K562 (cell line): Measurements from ENCODE around the gene CCNY. TPM values are rescaled to one million over a fixed set of nuclear protein-coding genes. Genes with fewer than 3 reads are reported as not detected.

Source experiments
- ARHGAP35 ChIP-seq: fragments of 450-650 bp; IDR thresholded peaks from 2 replicates; pipeline ENCODE4 v1.6.1; 2018; ENCODE audit not compliant: partially characterized antibody
- BCL6 ChIP-seq: fragments of 250-450 bp; sonication (Bioruptor Pico); IDR thresholded peaks from 2 replicates; pipeline ENCODE4 v1.4.0; 2020
- HDGF ChIP-seq: fragments of 450-650 bp; IDR thresholded peaks from 2 replicates; pipeline ENCODE4 v1.6.1; 2016
- LEF1 ChIP-seq: fragments of 450-650 bp; IDR thresholded peaks from 2 replicates; pipeline ENCODE4 v1.6.1; 2016; ENCODE audit warnings: mild to moderate bottlenecking
- MAFG ChIP-seq: fragments of 450-650 bp; conservative IDR thresholded peaks from 2 replicates; pipeline ENCODE4 v1.6.1; 2016; ENCODE audit warnings: missing genetic modification characterization, missing compliant biosample characterization
- NCOA6 ChIP-seq: fragments of 450-650 bp; IDR thresholded peaks from 2 replicates; pipeline ENCODE4 v1.6.1; 2017; ENCODE audit warnings: mild to moderate bottlenecking
- PBX2 ChIP-seq, 2 experiments: IDR thresholded peaks in 1 of 2; conservative IDR thresholded peaks in 1 of 2; 2 replicates each; pipeline ENCODE4 v1.6.1; 2016; ENCODE audit warnings: low read depth in 2 of 2, mild to moderate bottlenecking in 1 of 2, missing compliant biosample characterization in 1 of 2, missing genetic modification characterization in 1 of 2, moderate library complexity in 1 of 2
- PURB ChIP-seq: sonication (generic); formaldehyde crosslinking; IDR thresholded peaks from 2 replicates; pipeline ENCODE4 v1.9.0; 2021; ENCODE audit warnings: low read depth, mild to moderate bottlenecking, missing genetic modification reagents
- RBBP5 ChIP-seq: fragments of 200-600 bp; sonication (generic); IDR thresholded peaks from 2 replicates; pipeline ENCODE4 v1.6.1; 2012; ENCODE audit warnings: borderline replicate concordance, mild to moderate bottlenecking, low read length, control low read depth, inconsistent platforms; ENCODE audit not compliant: insufficient read depth, poor library complexity, severe bottlenecking
- SIRT6 ChIP-seq: IDR thresholded peaks from one replicate; pipeline ENCODE4 v1.6.1; 2012; ENCODE audit warnings: low read depth, mild to moderate bottlenecking, control low read depth, inconsistent platforms, low read length, moderate library complexity
- TAF7 ChIP-seq: fragments of 450-650 bp; IDR thresholded peaks from 2 replicates; pipeline ENCODE4 v1.6.1; 2016; ENCODE audit warnings: missing genetic modification characterization, missing compliant biosample characterization
- TFE3 ChIP-seq: fragments of 450-650 bp; formaldehyde crosslinking; IDR thresholded peaks from 2 replicates; pipeline ENCODE4 v1.4.0; 2020; ENCODE audit warnings: mild to moderate bottlenecking, mixed read lengths
- TGIF2 ChIP-seq: sonication (generic); formaldehyde crosslinking; IDR thresholded peaks from 2 replicates; pipeline ENCODE4 v1.8.1; 2022; ENCODE audit warnings: mild to moderate bottlenecking, missing genetic modification reagents, moderate library complexity
- ZNF583 ChIP-seq: fragments of 250-450 bp; sonication (Bioruptor Pico); IDR thresholded peaks from 2 replicates; pipeline ENCODE4 v1.4.0; 2020
- polyA plus RNA-seq, 8 experiments: library from polyadenylated mRNA; depleted of rRNA in 4 of 8; stranded (reverse) in 5 of 8; unstranded in 3 of 8; fragments of >200 nt; fragmentation: Nextera tagmentation in 2 of 8; fragmentation: Illumina TruSeq in 1 of 8; extraction: Ambion mirVana in 2 of 8; extraction: Trizol in 1 of 8; gene quantifications; 2 replicates each; pipeline versions ENCODE4 v1.2.1 to v1.2.3, GENCODE V29; 2011 to 2014; ENCODE audit warnings: inconsistent platforms in 1 of 8, missing spikeins in 1 of 8
- total RNA-seq, 7 experiments: library from RNA; depleted of rRNA in 6 of 7; stranded (reverse); fragments of >200 nt in 6 of 7; fragmentation: Illumina TruSeq in 2 of 7; extraction: Trizol in 2 of 7; gene quantifications; 2 replicates each; pipeline versions ENCODE4 v1.2.1 to v1.2.3, GENCODE V29; 2011 to 2021; ENCODE audit warnings: low replicate concordance in 1 of 7
- TF ChIP-seq, protein P1 (sequence below), 2 experiments: IDR thresholded peaks; 2 replicates each; pipeline ENCODE4 v1.6.1; 2011; ENCODE audit warnings: borderline replicate concordance in 1 of 2, control low read depth in 1 of 2, low read depth in 1 of 2, low read length in 1 of 2, mild to moderate bottlenecking in 1 of 2, mixed read lengths in 1 of 2, moderate library complexity in 1 of 2; ENCODE audit not compliant: insufficient read depth in 1 of 2, insufficient read length in 1 of 2, poor library complexity in 1 of 2, severe bottlenecking in 1 of 2; ENCODE audit errors: extremely low read depth in 1 of 2
- TF ChIP-seq, protein P2 (sequence below): fragments of 450-650 bp; IDR thresholded peaks from 2 replicates; pipeline ENCODE4 v1.6.1; 2018; ENCODE audit not compliant: partially characterized antibody

The CCNY gene
- total and polyA plus RNA-seq, 9 of the 15 experiments (the other 6 are each of a cell fraction or from before 2014, with no cell fraction given), result 8.4 to 109 (median 38.6) TPM

DNA sequence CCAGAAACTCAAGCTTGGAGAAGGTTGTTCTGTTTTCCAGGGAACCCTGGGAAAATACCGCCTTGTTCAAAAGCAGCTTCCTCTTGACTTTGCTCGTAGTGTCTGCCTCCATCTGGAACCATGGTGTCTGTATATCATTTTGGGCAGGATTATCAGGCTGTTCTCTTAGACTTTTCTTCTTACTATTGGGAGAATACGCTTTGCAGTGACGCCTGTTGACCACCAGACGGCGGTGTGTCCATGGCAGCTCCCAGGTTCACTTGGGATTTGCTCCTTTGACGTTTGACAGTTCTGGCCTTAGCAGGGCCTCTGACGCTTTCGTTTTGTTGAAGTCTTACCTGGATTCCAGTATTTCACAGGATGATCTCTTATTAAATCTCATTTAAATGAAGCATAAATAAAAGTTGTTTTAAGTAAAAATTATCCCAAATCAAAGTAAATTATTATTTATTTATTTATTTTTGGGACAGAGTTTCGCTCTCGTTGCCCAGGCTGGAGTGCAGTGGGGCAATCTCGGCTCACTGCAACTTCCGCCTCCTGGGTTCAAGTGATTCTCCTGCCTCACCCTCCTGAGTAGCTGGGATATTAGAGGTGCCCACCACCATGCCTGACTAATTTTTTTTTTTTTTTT, 227.1 kb downstream of the CCNY start (continued):
- 0 out of 2 replicates have a peak, but pooled peaks have one; percentile 8 for TF ChIP-seq PBX2 (CRISPR knock-in tag; IDR thresholded peaks at IDR 0.05; ENCODE audit: low read depth)
- TF ChIP-seq PBX2 (tag; conservative IDR thresholded peaks at IDR 0.05; ENCODE audit: low read depth), result 0 out of 2 replicates have a peak, but pooled peaks have one; percentile 24
- TF ChIP-seq ZNF583 (CRISPR knock-in tag), result no peak
- TF ChIP-seq NCOA6, result no peak
- TF ChIP-seq PURB (CRISPR knock-in tag), result no peak
- TF ChIP-seq, protein P1, sequence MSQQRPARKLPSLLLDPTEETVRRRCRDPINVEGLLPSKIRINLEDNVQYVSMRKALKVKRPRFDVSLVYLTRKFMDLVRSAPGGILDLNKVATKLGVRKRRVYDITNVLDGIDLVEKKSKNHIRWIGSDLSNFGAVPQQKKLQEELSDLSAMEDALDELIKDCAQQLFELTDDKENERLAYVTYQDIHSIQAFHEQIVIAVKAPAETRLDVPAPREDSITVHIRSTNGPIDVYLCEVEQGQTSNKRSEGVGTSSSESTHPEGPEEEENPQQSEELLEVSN (IDR thresholded peaks at IDR 0.05; ENCODE audit: borderline replicate concordance in 1 of 2, extremely low read depth in 1 of 2, insufficient read depth in 1 of 2, insufficient read length in 1 of 2, low read depth in 1 of 2, low read length in 1 of 2, poor library complexity in 1 of 2, severe bottlenecking in 1 of 2), result no peak
- no peak for TF ChIP-seq ARHGAP35
- TF ChIP-seq SIRT6, result no peak
- TF ChIP-seq HDGF, result no peak
- TF ChIP-seq TFE3 (CRISPR knock-in tag), result no peak
- TF ChIP-seq, protein P2, sequence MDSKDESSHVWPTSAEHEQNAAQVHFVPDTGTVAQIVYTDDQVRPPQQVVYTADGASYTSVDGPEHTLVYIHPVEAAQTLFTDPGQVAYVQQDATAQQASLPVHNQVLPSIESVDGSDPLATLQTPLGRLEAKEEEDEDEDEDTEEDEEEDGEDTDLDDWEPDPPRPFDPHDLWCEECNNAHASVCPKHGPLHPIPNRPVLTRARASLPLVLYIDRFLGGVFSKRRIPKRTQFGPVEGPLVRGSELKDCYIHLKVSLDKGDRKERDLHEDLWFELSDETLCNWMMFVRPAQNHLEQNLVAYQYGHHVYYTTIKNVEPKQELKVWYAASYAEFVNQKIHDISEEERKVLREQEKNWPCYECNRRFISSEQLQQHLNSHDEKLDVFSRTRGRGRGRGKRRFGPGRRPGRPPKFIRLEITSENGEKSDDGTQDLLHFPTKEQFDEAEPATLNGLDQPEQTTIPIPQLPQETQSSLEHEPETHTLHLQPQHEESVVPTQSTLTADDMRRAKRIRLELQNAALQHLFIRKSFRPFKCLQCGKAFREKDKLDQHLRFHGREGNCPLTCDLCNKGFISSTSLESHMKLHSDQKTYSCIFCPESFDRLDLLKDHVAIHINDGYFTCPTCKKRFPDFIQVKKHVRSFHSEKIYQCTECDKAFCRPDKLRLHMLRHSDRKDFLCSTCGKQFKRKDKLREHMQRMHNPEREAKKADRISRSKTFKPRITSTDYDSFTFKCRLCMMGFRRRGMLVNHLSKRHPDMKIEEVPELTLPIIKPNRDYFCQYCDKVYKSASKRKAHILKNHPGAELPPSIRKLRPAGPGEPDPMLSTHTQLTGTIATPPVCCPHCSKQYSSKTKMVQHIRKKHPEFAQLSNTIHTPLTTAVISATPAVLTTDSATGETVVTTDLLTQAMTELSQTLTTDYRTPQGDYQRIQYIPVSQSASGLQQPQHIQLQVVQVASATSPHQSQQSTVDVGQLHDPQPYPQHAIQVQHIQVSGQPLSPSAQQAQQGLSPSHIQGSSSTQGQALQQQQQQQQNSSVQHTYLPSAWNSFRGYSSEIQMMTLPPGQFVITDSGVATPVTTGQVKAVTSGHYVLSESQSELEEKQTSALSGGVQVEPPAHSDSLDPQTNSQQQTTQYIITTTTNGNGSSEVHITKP, result no peak
- no peak for TF ChIP-seq MAFG (tag)
- TF ChIP-seq LEF1, result no peak
- TF ChIP-seq TAF7 (tag), result no peak
- TF ChIP-seq TGIF2 (CRISPR knock-in tag), result no peak
- no peak for TF ChIP-seq BCL6 (CRISPR knock-in tag)
- TF ChIP-seq RBBP5, result no peak
